ENCODE data around the gene PTPN11.

GRCh38 chr12:112466835-112467234, 48.1 kb downstream of the PTPN11 start:
- no peak for TF ChIP-seq CTCF (IDR thresholded peaks at IDR 0.05)
- no peak for TF ChIP-seq POLR2A (IDR thresholded peaks at IDR 0.05)

All from adrenal gland (tissue), 5 donors.